ENCODE data around the gene CRK.

DNA sequence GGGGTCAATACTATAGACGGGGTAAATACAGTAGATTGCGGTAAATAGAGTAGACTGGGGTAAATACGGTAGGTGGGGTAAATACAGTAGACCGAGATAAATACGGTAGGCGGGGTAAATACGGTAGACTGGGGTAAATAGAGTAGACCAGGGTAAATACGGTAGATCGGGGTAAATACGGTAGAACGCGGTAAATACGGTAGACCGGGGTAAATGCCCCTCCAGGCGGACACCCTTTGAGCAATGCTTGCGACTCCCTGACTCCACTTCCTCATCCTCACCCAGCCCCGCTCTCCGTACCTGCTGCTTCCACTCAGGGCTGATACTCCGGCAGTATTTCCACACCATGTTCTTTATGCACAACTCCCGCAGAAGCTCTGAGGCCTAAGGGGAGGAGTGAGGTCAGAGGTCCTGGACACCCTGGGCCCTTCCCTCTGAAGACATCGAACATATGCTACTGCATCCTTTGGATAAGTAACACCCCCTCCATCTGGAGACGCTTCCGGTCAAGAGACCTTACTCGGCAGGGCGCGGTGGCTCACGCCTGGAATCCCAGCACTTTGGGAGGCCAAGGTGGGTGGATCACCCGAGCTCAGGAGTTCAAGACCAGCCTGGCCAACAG is 13.3 kb upstream of the CRK start:
- TF ChIP-seq CTCF (IDR thresholded peaks at IDR 0.05; ENCODE audit: low read depth, low read length) (no peak), EZH2phosphoT487 (IDR thresholded peaks at IDR 0.05; ENCODE audit: low read depth) (no peak)

Measured in OCI-LY3 (cell line).